GM18526 (cell line): ENCODE data around the gene CADPS2.

Experiments used
- POLR2A ChIP-seq: IDR thresholded peaks from 3 replicates; pipeline ENCODE4 v1.6.1; 2011; ENCODE audit not compliant: insufficient read length; ENCODE audit errors: extremely low read depth

CADPS2 gene

DNA sequence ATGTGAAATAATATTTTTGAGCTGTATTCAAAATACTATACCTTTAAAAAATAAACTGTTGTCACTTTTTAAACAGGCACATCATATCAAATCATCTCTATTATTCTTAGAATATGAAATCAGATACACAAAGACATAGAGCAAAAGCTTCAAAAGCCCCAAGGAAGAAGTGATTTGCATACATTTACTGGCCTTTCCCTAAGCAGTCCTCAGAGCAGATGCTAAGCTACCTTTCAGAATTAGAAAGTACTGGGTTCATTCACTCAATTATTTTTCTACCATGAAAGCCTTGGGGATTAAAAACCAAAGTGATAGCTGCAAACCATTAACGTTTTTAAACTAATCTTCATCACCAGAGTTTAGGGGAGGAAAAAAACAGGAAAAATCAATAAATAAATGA is 127.8 kb downstream of the CADPS2 start:
- TF ChIP-seq POLR2A: no peak

- TF ChIP-seq POLR2A: no peak
These were observed 129.4 kb downstream of the CADPS2 start for GRCh38 chr7:122756860-122757259.

GRCh38 chr7:122755696-122756095 is 130.6 kb downstream of the CADPS2 start:
- no peak for TF ChIP-seq POLR2A

GRCh38 chr7:122752583-122752982 is 133.7 kb downstream of the CADPS2 start:
- no peak for TF ChIP-seq POLR2A

DNA sequence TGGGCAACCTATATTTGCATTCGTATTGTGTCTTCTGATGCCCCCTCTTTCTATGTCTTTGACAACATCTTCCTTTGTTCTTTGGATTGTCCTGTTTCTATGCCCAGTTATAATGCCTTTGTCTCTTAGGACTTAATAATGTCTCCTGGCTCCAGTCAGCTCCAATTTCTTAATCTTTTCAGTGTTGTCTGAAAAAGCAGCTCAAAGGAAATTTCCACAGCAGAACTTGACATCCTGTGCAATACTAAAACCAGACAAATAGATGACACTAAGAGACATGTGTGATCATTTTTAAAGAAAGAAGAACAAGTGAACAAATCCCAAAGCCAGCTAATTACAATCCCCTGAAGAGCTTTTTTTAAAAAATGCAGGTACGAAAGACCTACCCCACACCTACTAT is 135.9 kb downstream of the CADPS2 start:
- no peak for TF ChIP-seq POLR2A

GRCh38 chr7:122748195-122748594 is 138.1 kb downstream of the CADPS2 start:
- no peak for TF ChIP-seq POLR2A

GRCh38 chr7:122746948-122747347 is 139.3 kb downstream of the CADPS2 start:
- TF ChIP-seq POLR2A: no peak

DNA sequence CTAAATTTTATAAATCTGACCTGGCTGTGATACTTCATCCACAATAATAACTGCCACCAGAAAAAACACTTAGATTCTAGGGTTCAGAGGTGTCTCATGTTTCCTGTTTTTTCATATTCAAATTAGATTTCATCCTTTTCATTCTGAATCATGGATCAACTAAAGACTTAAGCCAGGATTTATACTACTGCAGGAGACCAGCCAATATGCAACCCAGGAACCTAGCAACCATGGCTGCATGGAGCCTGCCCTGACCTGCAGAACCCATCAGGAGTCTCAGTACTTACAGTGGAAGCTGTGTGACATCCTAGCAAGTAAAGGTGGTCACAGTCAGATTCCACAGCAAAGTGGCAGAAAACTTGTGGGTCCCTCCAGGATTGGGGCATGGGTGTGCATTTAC is 143.0 kb downstream of the CADPS2 start:
- TF ChIP-seq POLR2A: no peak

GRCh38 chr7:122738947-122739346 is 147.3 kb downstream of the CADPS2 start:
- no peak for TF ChIP-seq POLR2A

GRCh38 chr7:122736183-122736582 is 150.1 kb downstream of the CADPS2 start:
- no peak for TF ChIP-seq POLR2A

- TF ChIP-seq POLR2A: no peak
These were observed 158.5 kb downstream of the CADPS2 start for GRCh38 chr7:122727759-122728158.

GRCh38 chr7:122727354-122727753 is 158.9 kb downstream of the CADPS2 start:
- no peak for TF ChIP-seq POLR2A

DNA sequence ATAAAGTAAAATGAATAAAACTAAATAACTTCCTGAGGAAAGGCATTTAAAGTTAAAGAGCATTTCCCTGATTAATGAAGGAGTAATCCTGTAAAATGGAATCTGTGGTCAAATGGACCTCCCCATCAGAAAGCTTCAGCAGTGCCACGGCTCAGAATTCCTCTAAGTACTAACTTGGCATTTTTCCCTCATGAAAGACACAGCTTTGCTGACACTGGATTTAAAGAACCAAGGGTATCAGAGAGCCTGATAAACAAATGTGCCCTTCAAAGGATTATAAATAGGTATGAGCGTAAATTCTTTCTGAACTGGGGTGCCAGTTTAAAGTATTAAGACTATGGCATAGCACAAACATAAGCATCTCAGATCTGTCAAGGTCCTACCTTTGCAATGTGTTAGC is 159.4 kb downstream of the CADPS2 start:
- TF ChIP-seq POLR2A: no peak

GRCh38 chr7:122724366-122724765 is 161.9 kb downstream of the CADPS2 start:
- TF ChIP-seq POLR2A: no peak

DNA sequence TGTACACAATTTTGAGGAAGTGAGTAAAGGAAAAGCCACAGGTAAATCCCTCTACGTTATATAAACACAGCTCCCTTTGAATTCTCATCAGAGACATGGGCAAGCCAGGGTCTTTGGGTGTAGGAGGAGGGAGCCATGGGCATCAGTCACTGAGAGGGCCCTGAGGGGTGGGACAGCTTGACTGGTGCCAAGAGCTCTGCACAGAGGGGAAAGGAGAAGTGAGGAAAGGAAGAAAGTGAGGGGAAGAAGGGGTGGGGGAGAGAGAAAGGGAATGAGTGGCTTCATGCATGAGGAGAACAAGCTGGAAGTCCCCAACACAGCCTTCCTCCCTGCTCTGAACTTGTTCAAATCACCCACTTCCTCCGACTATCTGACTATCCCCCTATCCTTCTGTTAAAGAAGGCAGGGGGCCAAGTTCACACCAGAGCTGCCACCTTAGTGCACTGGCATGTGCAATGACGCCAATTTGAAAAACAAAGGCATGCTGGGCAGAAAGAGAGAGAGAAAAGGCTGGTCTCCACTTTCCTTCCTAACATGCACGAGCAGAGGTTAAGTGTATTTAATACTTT is 167.2 kb downstream of the CADPS2 start:
- TF ChIP-seq POLR2A: no peak

DNA sequence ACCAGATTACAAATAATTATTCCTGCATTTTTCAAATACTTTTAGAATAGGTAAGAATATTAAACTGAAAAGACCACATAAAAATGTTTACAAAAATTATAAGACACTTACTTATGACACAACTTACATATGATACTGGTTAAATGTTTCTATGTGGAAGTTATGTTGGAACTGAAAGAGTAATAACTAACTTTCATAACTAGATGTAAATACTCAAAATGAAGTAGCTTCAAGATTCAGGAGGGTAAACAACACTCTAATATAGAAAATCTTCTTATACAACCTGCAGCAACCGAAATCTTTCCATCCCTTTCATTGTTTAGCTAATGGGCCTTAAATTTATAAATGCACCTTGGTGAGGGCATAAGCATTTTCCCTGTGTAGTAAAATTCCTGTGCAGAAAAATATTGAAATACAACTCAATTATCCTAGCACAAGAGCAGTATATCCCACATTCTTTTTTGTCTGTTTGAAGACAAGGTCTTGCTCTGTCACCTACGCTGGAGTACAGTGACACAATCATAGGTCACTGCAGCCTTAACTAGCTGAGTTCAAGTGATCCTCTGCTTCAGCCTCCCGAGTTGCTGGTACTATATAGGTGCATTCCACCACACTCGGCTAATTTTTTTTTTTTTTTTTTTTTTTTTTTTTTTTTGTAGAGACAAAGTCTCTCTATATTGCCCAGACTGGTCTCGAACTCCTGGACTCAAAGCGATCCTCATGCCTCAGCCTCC is 168.7 kb downstream of the CADPS2 start:
- no peak for TF ChIP-seq POLR2A

- TF ChIP-seq POLR2A: no peak
These were observed 171.1 kb downstream of the CADPS2 start for GRCh38 chr7:122715183-122715582.
